Endothelial cell of umbilical vein (primary cell): ENCODE measurements around the gene AFG1L. TPM values are rescaled to one million over a fixed set of nuclear protein-coding genes. Genes with fewer than 3 reads are reported as not detected.

Experiments used
- BruUV-seq: library from RNA; stranded (reverse); fragments of 400-500 nt; replicated peaks from 2 replicates; lab custom pipeline; 2021; lab: Mats Ljungman, UMichigan
- CTCF ChIA-PET: fragments of 300-600, 350-600 bp; sonication (Branson Sonifier 250); formaldehyde crosslinking; loops from one replicate; lab custom pipeline; 2021; ENCODE audit warnings: antibody characterized with exemption, inconsistent platforms; lab: Charles Lee
- POLR2A ChIA-PET: fragments of 300-600, 350-600 bp; sonication (Branson Sonifier 250); formaldehyde crosslinking; loops from one replicate; lab custom pipeline; 2021; ENCODE audit warnings: antibody characterized with exemption, inconsistent platforms; lab: Charles Lee
- DNase-seq: peaks from one replicate; pipeline ENCODE4 v3.0.0-alpha.2; 2011; ENCODE audit warnings: low read depth, low spot score
- FAIRE-seq: peaks from 2 replicates; lab custom pipeline; 2011; peaks lifted over from hg19 to GRCh38; lab: Jason Lieb, UNC
- H2AFZ ChIP-seq: 2 replicates; pipeline ENCODE4 v1.6.0; 2012; ENCODE audit warnings: low read depth, low read length, control low read depth, inconsistent platforms
- H3K27ac ChIP-seq: 2 replicates; pipeline ENCODE4 v1.5.1; 2011; ENCODE audit warnings: low read depth, mild to moderate bottlenecking, control low read depth, low read length, moderate library complexity; ENCODE audit not compliant: insufficient read depth
- H3K27me3 ChIP-seq, 2 experiments: 2 replicates each; pipeline versions ENCODE4 v1.6.0 to v1.6.1; 2011; ENCODE audit warnings: low read length in 2 of 2, mixed read lengths in 1 of 2; ENCODE audit not compliant: control insufficient read depth in 2 of 2, insufficient read depth in 2 of 2
- H3K36me3 ChIP-seq, 2 experiments: 2 replicates in 1 of 2; 3 replicates in 1 of 2; pipeline ENCODE4 v1.5.1; 2011; ENCODE audit warnings: low read length in 2 of 2, mild to moderate bottlenecking in 1 of 2, moderate library complexity in 1 of 2; ENCODE audit not compliant: control insufficient read depth in 2 of 2, insufficient read depth in 2 of 2; ENCODE audit errors: extremely low read depth in 1 of 2
- H3K4me1 ChIP-seq: 3 replicates; pipeline ENCODE4 v1.5.1; 2011; ENCODE audit warnings: mild to moderate bottlenecking, low read length; ENCODE audit not compliant: control insufficient read depth, insufficient read depth; ENCODE audit errors: extremely low read depth
- H3K4me2 ChIP-seq: 2 replicates; pipeline ENCODE4 v1.6.1; 2011; ENCODE audit warnings: low read length, control low read depth, mixed read lengths; ENCODE audit not compliant: insufficient read depth
- H3K4me3 ChIP-seq, 3 experiments: fragments of 200-600 bp in 1 of 3; sonication (generic), shearing (Covaris generic) in 1 of 3; replicated peaks in 1 of 3; 2 replicates each; pipeline ENCODE4 v1.5.1; 2011 to 2016; ENCODE audit warnings: control low read depth in 3 of 3, low read length in 3 of 3, mild to moderate bottlenecking in 2 of 3, inconsistent platforms in 1 of 3, low read depth in 1 of 3, moderate library complexity in 1 of 3; ENCODE audit not compliant: insufficient read depth in 1 of 3
- H3K79me2 ChIP-seq: 2 replicates; pipeline ENCODE4 v1.6.0; 2012; ENCODE audit warnings: low read length, inconsistent platforms; ENCODE audit not compliant: control insufficient read depth, insufficient read depth
- H3K9ac ChIP-seq: replicated peaks from 2 replicates; pipeline ENCODE3; 2011; ENCODE audit warnings: low read length, control low read depth; ENCODE audit not compliant: insufficient read depth; ENCODE audit errors: extremely low read depth
- H3K9me1 ChIP-seq: replicated peaks from 3 replicates; pipeline ENCODE4 v1.6.0; 2011; ENCODE audit warnings: mild to moderate bottlenecking, low read length; ENCODE audit not compliant: control insufficient read depth, insufficient read depth; ENCODE audit errors: extremely low read depth
- H3K9me3 ChIP-seq: replicated peaks from 2 replicates; pipeline ENCODE4 v1.5.1; 2012; ENCODE audit warnings: low read length, inconsistent platforms; ENCODE audit not compliant: control insufficient read depth, insufficient read depth
- H4K20me1 ChIP-seq: replicated peaks from 2 replicates; pipeline ENCODE3; 2011; ENCODE audit warnings: mild to moderate bottlenecking, low read length; ENCODE audit not compliant: control insufficient read depth, insufficient read depth; ENCODE audit errors: extremely low read depth
- CTCF ChIP-seq, 2 donors: IDR thresholded peaks; 1 replicate in 1 of 2; 2 replicates in 1 of 2; pipeline ENCODE4 v1.5.1; 2011; ENCODE audit warnings: low read length in 2 of 2, mild to moderate bottlenecking in 2 of 2, moderate library complexity in 2 of 2, control low read depth in 1 of 2, inconsistent platforms in 1 of 2, low read depth in 1 of 2; ENCODE audit not compliant: insufficient read depth in 1 of 2; ENCODE audit errors: extremely low read depth in 1 of 2
- EZH2 ChIP-seq: IDR thresholded peaks from 2 replicates; pipeline ENCODE4 v1.6.1; 2012; ENCODE audit warnings: borderline replicate concordance, low read depth, mild to moderate bottlenecking, moderate library complexity, low read length, inconsistent platforms; ENCODE audit not compliant: severe bottlenecking
- FOS ChIP-seq: IDR thresholded peaks from 2 replicates; pipeline ENCODE4 v1.6.1; 2011; ENCODE audit warnings: mild to moderate bottlenecking, low read length, moderate library complexity, borderline replicate concordance; ENCODE audit not compliant: insufficient read depth
- GATA2 ChIP-seq: IDR thresholded peaks from 2 replicates; pipeline ENCODE4 v1.7.0; 2011; ENCODE audit warnings: low read depth, mild to moderate bottlenecking, moderate library complexity, mixed read lengths, low read length; ENCODE audit not compliant: insufficient read length, insufficient read depth
- JUN ChIP-seq: IDR thresholded peaks from 2 replicates; pipeline ENCODE4 v1.6.1; 2011; ENCODE audit warnings: borderline replicate concordance, low read depth; ENCODE audit not compliant: insufficient read length, insufficient read depth
- MAX ChIP-seq: IDR thresholded peaks from 2 replicates; pipeline ENCODE4 v1.6.1; 2011; ENCODE audit not compliant: insufficient read depth, insufficient read length
- MYC ChIP-seq: IDR thresholded peaks from one replicate; pipeline ENCODE4 v1.6.1; 2011; ENCODE audit warnings: mild to moderate bottlenecking, low read depth, low read length
- POLR2A ChIP-seq: IDR thresholded peaks from 2 replicates; pipeline ENCODE4 v1.6.1; 2012; ENCODE audit warnings: low read depth, mild to moderate bottlenecking, control low read depth, low read length
- POLR2AphosphoS5 ChIP-seq: IDR thresholded peaks from 2 replicates; pipeline ENCODE4 v1.6.1; 2012; ENCODE audit warnings: low read depth, mild to moderate bottlenecking, control low read depth, low read length, moderate library complexity; ENCODE audit not compliant: insufficient read depth
- dilution Hi-C: fragments of 300-500 bp; cut with MboI; formaldehyde crosslinking; loops from one replicate; pipeline ENCODE4 v1.15.0; 2019; ENCODE audit warnings: low sequenced_read_pairs; ENCODE audit not compliant: extremely low pct_ligation_motif_present
- intact Hi-C: fragments of 100-400 bp; cut with micrococcal nuclease; formaldehyde crosslinking; loops from one replicate; pipeline ENCODE4 v1.10.0; 2022
- polyA plus RNA-seq, 4 experiments: library from polyadenylated mRNA; depleted of rRNA in 3 of 4; stranded (reverse) in 3 of 4; unstranded in 1 of 4; fragments of >200 nt; gene quantifications; 2 replicates each; pipeline versions ENCODE4 v1.2.1 to v1.2.3, GENCODE V29; 2011 to 2012; ENCODE audit warnings: missing spikeins in 1 of 4
- total RNA-seq: library from RNA; stranded (reverse); gene quantifications from 2 replicates; pipeline ENCODE4 v1.2.3, GENCODE V29; 2021

Gene AFG1L
- total and polyA plus RNA-seq, 2 donors (not counting 3 experiments of a cell fraction or from before 2014, with no cell fraction given), result 1.0 to 6.2 TPM

DNA sequence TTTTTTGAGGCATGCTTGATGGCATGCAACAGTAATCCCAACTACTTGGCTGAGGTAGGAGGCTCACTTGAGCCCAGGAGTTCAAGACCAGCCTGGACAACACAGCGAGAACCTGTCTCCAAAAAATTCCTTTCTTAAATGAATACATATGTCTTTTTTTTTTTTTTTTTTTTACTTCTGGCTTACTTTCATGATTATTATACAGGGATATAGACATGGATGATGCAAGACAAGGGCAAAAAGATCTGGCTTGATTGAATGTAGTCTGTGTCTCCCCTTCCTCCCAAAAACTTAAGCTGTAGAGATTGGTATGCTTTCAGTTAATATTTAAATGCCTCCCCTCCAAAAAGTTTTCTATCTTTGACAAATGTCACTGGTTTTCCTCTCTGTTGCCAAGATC lies 41.6 kb upstream of the AFG1L start:
- CTCF ChIA-PET, result interaction anchor here (0.8 to 6.9 kb wide), 2 partner anchors 200 to 239 kb away, joined by 3 to 95 read pairs; no protein-coding TSS in a partner anchor
- no peak for FAIRE-seq
- intact Hi-C loops, result loop anchor here (10.0 kb wide), 1 partner anchor 842 kb away; the partner anchor contains the start of genes CEP57L1 and SESN1

More for the DNA sequence above, 41.6 kb upstream of the AFG1L start:
- Histone ChIP-seq H3K36me3 (no peaks in the 10 kb centered on the region), H3K9me3 (no peaks in the 10 kb centered on the region), H3K4me1 (peaks cover 19% of the 10 kb centered on the region), H3K4me3 (no peak overlapping the region), H3K4me2 (no peak overlapping the region), H3K9ac (no peak overlapping the region), H3K27me3 (no peaks in the 10 kb centered on the region), H4K20me1 (peaks cover 11% of the 10 kb centered on the region), H3K27ac (no peak overlapping the region), H3K79me2 (peaks cover 80% of the 10 kb centered on the region), H3K9me1 (no peaks in the 10 kb centered on the region), H2AFZ (no peak overlapping the region)
- no TSS peak for BruUV-seq
- TF ChIP-seq CTCF (IDR thresholded peaks at IDR 0.05; ENCODE audit: extremely low read depth in 1 of 2, insufficient read depth in 1 of 2, low read depth in 1 of 2, low read length in 2 of 2) (no peak), EZH2 (no peak), FOS (no peak), GATA2 (no peak), POLR2AphosphoS5 (no peak), MAX (no peak), JUN (no peak), POLR2A (no peak), MYC (no peak)
- dilution Hi-C loops, result no loop called here
- DNase-seq, result no peak
- POLR2A ChIA-PET, result no interaction called here
